Choroid plexus epithelial cell (primary cell): Measurements from ENCODE around the gene DIO3.
"Not testable (repeated sequence)": the region's sequence is repeated elsewhere in the genome, so short reads cannot be mapped to it uniquely, and the experiment has no call there.

Experiments used
- DNase-seq: peaks from one replicate; pipeline ENCODE4 v3.0.0-alpha.2; 2010; ENCODE audit warnings: low read depth
- H3K4me3 ChIP-seq: 2 replicates; pipeline ENCODE4 v1.5.1; 2011; ENCODE audit warnings: low read depth, mild to moderate bottlenecking, control low read depth, low read length, moderate library complexity
- CTCF ChIP-seq: conservative IDR thresholded peaks from 2 replicates; pipeline ENCODE4 v1.5.1; 2011; ENCODE audit warnings: low read depth, mild to moderate bottlenecking, control low read depth, inconsistent platforms, low read length, moderate library complexity

The DIO3 gene

GRCh38 chr14:101547961-101548669, 13.2 kb upstream of the DIO3 start:
- DNase-seq, result no peak
- no peak for TF ChIP-seq CTCF
- H3K4me3 ChIP-seq, result no peak overlapping the region

- DNase-seq, result no peak
- no peak overlapping the region for H3K4me3 ChIP-seq
- TF ChIP-seq CTCF, result no peak
These were observed 12.6 kb upstream of the DIO3 start for GRCh38 chr14:101548710-101549109.

GRCh38 chr14:101549154-101549553, 12.1 kb upstream of the DIO3 start:
- H3K4me3 ChIP-seq, result no peak overlapping the region
- TF ChIP-seq CTCF, result no peak
- no peak for DNase-seq

GRCh38 chr14:101550202-101550912, 10.9 kb upstream of the DIO3 start:
- not testable (repeated sequence) for H3K4me3 ChIP-seq, DNase-seq

GRCh38 chr14:101551729-101552595, 9.3 kb upstream of the DIO3 start:
- TF ChIP-seq CTCF, result no peak
- no peak for DNase-seq
- H3K4me3 ChIP-seq, result no peak overlapping the region

GRCh38 chr14:101552786-101553231, 8.5 kb upstream of the DIO3 start:
- DNase-seq, result no peak
- TF ChIP-seq CTCF, result no peak
- H3K4me3 ChIP-seq, result no peak overlapping the region

DNA sequence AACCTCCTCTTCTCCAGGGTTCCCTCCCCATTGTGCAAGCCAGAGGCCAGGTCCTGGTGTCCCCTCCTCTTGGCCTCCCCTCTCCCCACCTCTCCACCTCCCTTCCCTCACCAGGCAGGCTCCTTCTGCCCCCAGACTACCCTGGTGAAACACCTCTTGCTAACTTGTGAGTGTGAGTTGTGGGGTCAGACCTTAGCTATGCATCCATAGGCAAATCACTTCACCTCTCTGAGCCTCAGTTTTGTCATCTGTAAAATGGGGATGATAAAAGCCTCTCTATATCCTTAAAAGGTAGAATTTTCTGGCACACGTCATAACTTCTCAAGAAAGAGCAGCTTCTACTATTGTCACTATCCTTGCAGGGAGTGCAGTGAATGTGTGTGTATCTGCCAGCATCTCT, 7.9 kb upstream of the DIO3 start:
- H3K4me3 ChIP-seq, result no peak overlapping the region
- no peak for TF ChIP-seq CTCF
- DNase-seq, result no peak
